Measurements from ENCODE around the gene COL27A1.

COL27A1 gene

GRCh38 chr9:114169029-114169951 lies 14.0 kb downstream of the COL27A1 start:
- DNase-seq, result no peak

GRCh38 chr9:114169952-114170770 lies 14.8 kb downstream of the COL27A1 start:
- DNase-seq, result no peak

- DNase-seq, result no peak
Measured at GRCh38 chr9:114170771-114171461, 15.6 kb downstream of the COL27A1 start.

GRCh38 chr9:114171500-114171899 lies 16.2 kb downstream of the COL27A1 start:
- DNase-seq, result no peak

GRCh38 chr9:114172981-114173833 lies 17.9 kb downstream of the COL27A1 start:
- DNase-seq, result no peak

GRCh38 chr9:114174557-114174875 lies 19.2 kb downstream of the COL27A1 start:
- DNase-seq, result no peak

- no peak for DNase-seq
Measured at GRCh38 chr9:114174876-114175771, 19.8 kb downstream of the COL27A1 start.

GRCh38 chr9:114176624-114177291 lies 21.4 kb downstream of the COL27A1 start:
- no peak for DNase-seq

GRCh38 chr9:114177423-114178064 lies 22.2 kb downstream of the COL27A1 start:
- no peak for DNase-seq

GRCh38 chr9:114178076-114178475 lies 22.7 kb downstream of the COL27A1 start:
- no peak for DNase-seq

- no peak for DNase-seq
Measured at GRCh38 chr9:114178756-114179450, 23.6 kb downstream of the COL27A1 start.

- no peak for DNase-seq
Measured at GRCh38 chr9:114179516-114179915, 24.2 kb downstream of the COL27A1 start.

GRCh38 chr9:114180696-114181606 lies 25.6 kb downstream of the COL27A1 start:
- DNase-seq, result no peak

- DNase-seq, result no peak
Measured at GRCh38 chr9:114181607-114182409, 26.5 kb downstream of the COL27A1 start.

GRCh38 chr9:114183006-114183405 lies 27.7 kb downstream of the COL27A1 start:
- no peak for DNase-seq

- no peak for DNase-seq
Measured at GRCh38 chr9:114184071-114184470, 28.7 kb downstream of the COL27A1 start.

GRCh38 chr9:114184866-114185265 lies 29.5 kb downstream of the COL27A1 start:
- DNase-seq, result no peak
